Esophagus squamous epithelium (tissue), 5 donors: ENCODE results near the gene BRI3BP. TPM values are rescaled to one million over a fixed set of nuclear protein-coding genes. Genes with fewer than 3 reads are reported as not detected.

Experiments used
- DNase-seq: peaks from one replicate; lab custom pipeline; 2025; lab: John Stamatoyannopoulos, UW
- H3K27ac ChIP-seq, 4 donors: fragments of 200-600 bp; sonication (generic); one replicate each; pipeline ENCODE4 v1.5.1; 2016 to 2019; ENCODE audit warnings: mild to moderate bottlenecking in 1 of 4
- H3K27me3 ChIP-seq, 4 donors: fragments of 200-600 bp; sonication (generic); 1 replicate in 3 of 4; 2 replicates in 1 of 4; pipeline versions ENCODE4 v1.5.1 to v1.6.0; 2017 to 2021; ENCODE audit warnings: antibody characterized with exemption in 1 of 4
- H3K36me3 ChIP-seq, 3 donors: fragments of 200-600 bp; sonication (generic); one replicate each; pipeline ENCODE4 v1.5.1; 2016 to 2019
- H3K4me1 ChIP-seq, 3 donors: fragments of 200-600 bp; sonication (generic); one replicate each; pipeline ENCODE4 v1.5.1; 2017 to 2019
- H3K4me3 ChIP-seq, 4 donors: fragments of 200-600 bp; sonication (generic); 1 replicate in 3 of 4; 2 replicates in 1 of 4; pipeline ENCODE4 v1.5.1; 2016 to 2019; ENCODE audit warnings: mild to moderate bottlenecking in 2 of 4, moderate library complexity in 1 of 4
- H3K9me3 ChIP-seq, 3 donors: fragments of 200-600 bp; sonication (generic); one replicate each; pipeline ENCODE4 v1.5.1; 2016 to 2019
- POLR2A ChIP-seq, 4 donors: fragments of 450-650 bp; IDR thresholded peaks; one replicate each; pipeline ENCODE4 v1.6.1; 2017; ENCODE audit warnings: antibody characterized with exemption in 4 of 4, mild to moderate bottlenecking in 4 of 4, moderate library complexity in 3 of 4
- WGBS, 2 donors: methylation state at CpG; one replicate each; pipeline ENCODE4 v1.1.5; 2018; 5-methylcytosine and 5-hydroxymethylcytosine counted together
- intact Hi-C: fragments of 100-400 bp; cut with DNase I; formaldehyde crosslinking; loops from one replicate; pipeline ENCODE4 v1.15.0; 2022
- total RNA-seq, 4 donors: library from RNA; depleted of rRNA; stranded (reverse); fragments of >200 nt; gene quantifications; one replicate each; pipeline ENCODE4 v1.1.0, GENCODE V29; 2016
- TF ChIP-seq, protein P1 (sequence below), 6 experiments: fragments of 450-650 bp in 4 of 6; fragments of 200-600 bp in 2 of 6; sonication (generic) in 2 of 6; IDR thresholded peaks; one replicate each; pipeline ENCODE4 v1.5.1; 2016 to 2019; ENCODE audit warnings: antibody characterized with exemption in 6 of 6, mild to moderate bottlenecking in 4 of 6, moderate library complexity in 4 of 6
- donor health status: DM: yes; HTN: yes; CAD: no.

BRI3BP gene
- total RNA-seq, 4 donors from 2014 or later: 9.7 to 23.4 (median 14.9) TPM

DNA sequence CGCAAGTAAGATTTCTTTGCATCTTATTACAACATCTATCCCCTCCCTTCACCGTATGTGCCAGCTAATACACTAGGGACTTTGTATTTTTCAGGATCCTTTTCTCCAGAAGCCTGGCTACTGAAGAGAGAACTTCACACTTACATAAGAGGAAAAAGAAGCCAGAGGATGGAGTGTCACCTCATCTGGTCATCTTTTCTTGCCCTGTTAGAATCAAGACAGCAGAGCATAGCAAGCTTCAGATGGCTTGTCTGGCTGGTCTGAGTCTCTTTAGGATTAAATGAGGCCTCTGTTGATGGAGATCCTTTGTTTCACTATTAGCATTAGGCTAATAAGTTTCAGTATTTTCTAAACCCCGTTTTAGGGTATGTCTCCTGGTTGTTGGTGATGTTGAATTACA lies 57.4 kb downstream of the BRI3BP start:
- Histone ChIP-seq H3K27me3 (no peaks in the 10 kb centered on the region), H3K9me3 (no peaks in the 10 kb centered on the region), H3K4me3 (no peak overlapping the region), H3K27ac (no peak overlapping the region), H3K4me1 (peaks cover 0 to 16% (median 3%) of the 10 kb centered on the region in 3 donors), H3K36me3 (no peaks in the 10 kb centered on the region)
- 69 to 82% methylated on average over 3 of the region's 3 CpGs for WGBS, 2 donors
- DNase-seq: no peak
- intact Hi-C loops: no loop called here
- TF ChIP-seq, protein P1, sequence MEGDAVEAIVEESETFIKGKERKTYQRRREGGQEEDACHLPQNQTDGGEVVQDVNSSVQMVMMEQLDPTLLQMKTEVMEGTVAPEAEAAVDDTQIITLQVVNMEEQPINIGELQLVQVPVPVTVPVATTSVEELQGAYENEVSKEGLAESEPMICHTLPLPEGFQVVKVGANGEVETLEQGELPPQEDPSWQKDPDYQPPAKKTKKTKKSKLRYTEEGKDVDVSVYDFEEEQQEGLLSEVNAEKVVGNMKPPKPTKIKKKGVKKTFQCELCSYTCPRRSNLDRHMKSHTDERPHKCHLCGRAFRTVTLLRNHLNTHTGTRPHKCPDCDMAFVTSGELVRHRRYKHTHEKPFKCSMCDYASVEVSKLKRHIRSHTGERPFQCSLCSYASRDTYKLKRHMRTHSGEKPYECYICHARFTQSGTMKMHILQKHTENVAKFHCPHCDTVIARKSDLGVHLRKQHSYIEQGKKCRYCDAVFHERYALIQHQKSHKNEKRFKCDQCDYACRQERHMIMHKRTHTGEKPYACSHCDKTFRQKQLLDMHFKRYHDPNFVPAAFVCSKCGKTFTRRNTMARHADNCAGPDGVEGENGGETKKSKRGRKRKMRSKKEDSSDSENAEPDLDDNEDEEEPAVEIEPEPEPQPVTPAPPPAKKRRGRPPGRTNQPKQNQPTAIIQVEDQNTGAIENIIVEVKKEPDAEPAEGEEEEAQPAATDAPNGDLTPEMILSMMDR (IDR thresholded peaks at IDR 0.05): no peak
- TF ChIP-seq POLR2A (IDR thresholded peaks at IDR 0.05): no peak

DNA sequence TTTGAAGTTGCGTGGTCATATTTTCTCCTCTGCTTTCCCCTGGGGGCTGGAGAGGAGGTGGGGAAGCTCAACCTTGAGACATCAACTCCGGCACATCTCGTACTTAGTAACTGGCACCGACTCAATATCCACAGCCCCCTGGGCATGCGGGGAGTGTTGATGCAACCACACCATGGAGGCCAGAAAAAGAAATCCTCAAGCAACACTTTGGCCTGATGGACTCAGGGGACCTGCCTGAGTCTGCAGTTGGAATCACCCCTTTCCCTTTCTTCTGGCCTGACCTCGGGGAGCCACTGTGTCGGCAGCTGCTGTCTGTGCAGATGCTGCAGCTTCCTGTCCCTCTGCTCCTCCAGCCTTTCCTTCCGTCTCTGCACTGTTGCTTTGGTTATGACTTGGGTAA lies 60.4 kb downstream of the BRI3BP start:
- Histone ChIP-seq H3K9me3 (no peaks in the 10 kb centered on the region), H3K27ac (no peak overlapping the region), H3K27me3 (peaks cover 0 to 12% (median 0%) of the 10 kb centered on the region in 4 donors), H3K36me3 (no peaks in the 10 kb centered on the region), H3K4me1 (peaks cover 0 to 15% (median 3%) of the 10 kb centered on the region in 3 donors), H3K4me3 (no peak overlapping the region)
- WGBS, 2 donors: 61 to 76% methylated on average over 8 of the region's 8 CpGs
- TF ChIP-seq, protein P1 (IDR thresholded peaks at IDR 0.05): no peak
- no peak for TF ChIP-seq POLR2A (IDR thresholded peaks at IDR 0.05)
- DNase-seq: no peak
- intact Hi-C loops: no loop called here

DNA sequence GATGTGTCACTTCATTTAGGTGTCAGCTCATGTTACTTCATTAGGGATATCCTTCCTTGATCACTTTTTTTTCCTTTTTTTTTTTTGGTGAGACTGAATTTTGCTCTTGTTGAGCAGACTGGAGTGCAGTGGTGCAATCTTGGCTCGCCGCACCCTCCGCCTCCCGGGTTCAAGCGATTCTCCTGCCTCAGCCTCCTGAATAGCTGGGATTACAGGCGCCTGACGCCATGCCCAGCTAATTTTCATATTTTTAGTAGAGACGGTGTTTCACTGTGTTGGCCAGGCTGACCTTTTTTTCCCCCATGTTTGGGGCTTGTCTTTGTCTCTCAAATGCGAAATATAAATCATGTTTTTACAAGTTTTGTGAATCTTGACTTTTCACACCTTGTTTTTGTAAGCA lies 62.1 kb downstream of the BRI3BP start:
- intact Hi-C loops: no loop called here
- WGBS, 2 donors: 80 to 83% methylated on average over 9 of the region's 9 CpGs
- no peak overlapping the region for H3K27ac ChIP-seq

DNA sequence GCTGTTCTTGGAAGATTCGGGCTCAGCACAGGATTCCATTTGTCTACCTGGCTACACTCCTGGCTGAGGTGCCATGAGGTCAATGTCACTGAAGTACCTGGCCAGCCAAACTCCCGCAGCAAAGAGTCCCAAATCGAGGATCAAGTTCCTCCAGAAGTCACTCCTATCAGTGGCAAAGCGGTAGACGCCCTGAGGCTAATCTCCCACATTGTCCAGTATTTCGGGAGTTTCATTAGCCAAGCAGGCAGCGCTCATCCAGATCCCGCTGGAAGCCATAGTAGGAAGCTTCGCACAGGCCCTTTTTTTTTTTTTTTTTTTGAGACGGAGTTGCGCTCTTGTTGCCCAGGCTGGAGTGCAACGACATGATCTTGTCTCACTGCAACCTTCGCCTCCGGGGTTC lies 62.9 kb downstream of the BRI3BP start:
- DNase-seq: no peak
- H3K27ac ChIP-seq: no peak overlapping the region
- peaks cover 0 to 12% (median 0%) of the 10 kb centered on the region in 4 donors for H3K27me3 ChIP-seq
- no peaks in the 10 kb centered on the region for H3K36me3 ChIP-seq
- no peaks in the 10 kb centered on the region for H3K9me3 ChIP-seq
- no peak overlapping the region for H3K4me3 ChIP-seq
- WGBS, 2 donors: 84 to 92% methylated on average over 11 to 14 of the region's 14 CpGs
- intact Hi-C loops: no loop called here
- no peak for TF ChIP-seq POLR2A (IDR thresholded peaks at IDR 0.05)
- TF ChIP-seq, protein P1 (IDR thresholded peaks at IDR 0.05): no peak
- H3K4me1 ChIP-seq: no peaks in the 10 kb centered on the region

More for the DNA sequence above, 62.1 kb downstream of the BRI3BP start:
- Histone ChIP-seq H3K9me3 (no peaks in the 10 kb centered on the region), H3K36me3 (no peaks in the 10 kb centered on the region), H3K4me1 (no peaks in the 10 kb centered on the region), H3K4me3 (no peak overlapping the region), H3K27me3 (peaks cover 0 to 12% (median 0%) of the 10 kb centered on the region in 4 donors)
- TF ChIP-seq, protein P1 (IDR thresholded peaks at IDR 0.05): no peak
- no peak for TF ChIP-seq POLR2A (IDR thresholded peaks at IDR 0.05)
- DNase-seq: no peak

DNA sequence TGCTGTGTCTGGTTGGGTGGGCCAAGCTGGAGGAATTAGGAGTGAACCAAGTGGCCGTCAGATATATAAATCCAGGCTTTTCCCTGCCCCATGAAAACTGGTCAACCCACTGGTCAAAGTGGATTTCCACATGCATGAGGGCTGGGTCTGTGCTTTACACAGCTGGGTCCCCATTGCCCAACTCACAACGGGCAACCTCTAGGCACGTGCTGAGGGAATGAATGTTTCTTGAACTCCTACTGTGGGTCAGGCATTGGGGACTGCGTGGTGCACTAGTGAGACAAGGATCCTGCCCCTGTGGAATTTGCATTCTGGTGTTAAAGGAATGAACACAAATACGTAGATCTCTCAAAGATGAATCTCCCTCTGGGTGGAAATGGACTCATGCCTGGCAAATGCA lies 64.3 kb downstream of the BRI3BP start:
- Histone ChIP-seq H3K27me3 (peaks cover 0 to 12% (median 0%) of the 10 kb centered on the region in 4 donors), H3K4me3 (no peak overlapping the region), H3K27ac (no peak overlapping the region), H3K36me3 (no peaks in the 10 kb centered on the region), H3K9me3 (no peaks in the 10 kb centered on the region), H3K4me1 (no peaks in the 10 kb centered on the region)
- TF ChIP-seq POLR2A (IDR thresholded peaks at IDR 0.05): no peak
- TF ChIP-seq, protein P1 (IDR thresholded peaks at IDR 0.05): no peak
- DNase-seq: no peak
- intact Hi-C loops: no loop called here
- 91 to 93% methylated on average over 4 to 5 of the region's 5 CpGs for WGBS, 2 donors
